Skeletal muscle tissue (tissue), 4 donors: ENCODE results near the gene ABI1. TPM values are rescaled to one million over a fixed set of nuclear protein-coding genes. Genes with fewer than 3 reads are reported as not detected.
"Not testable (repeated sequence)": the region's sequence is repeated elsewhere in the genome, so short reads cannot be mapped to it uniquely, and the experiment has no call there.

ENCODE experiments used
- H3K27ac ChIP-seq: one replicate; pipeline ENCODE4 v1.7.0; 2013; ENCODE audit warnings: mild to moderate bottlenecking, low read depth, low read length, inconsistent platforms
- H3K27me3 ChIP-seq, 3 donors: one replicate each; pipeline ENCODE4 v1.7.0; 2013; ENCODE audit warnings: low read length in 3 of 3; ENCODE audit not compliant: control insufficient read depth in 3 of 3, insufficient read depth in 3 of 3
- H3K36me3 ChIP-seq, 3 donors: one replicate each; pipeline ENCODE4 v1.7.0; 2013; ENCODE audit warnings: low read length in 3 of 3; ENCODE audit not compliant: control insufficient read depth in 3 of 3, insufficient read depth in 3 of 3
- H3K4me1 ChIP-seq, 3 donors: one replicate each; pipeline ENCODE4 v1.7.0; 2013; ENCODE audit warnings: low read length in 3 of 3, mild to moderate bottlenecking in 3 of 3; ENCODE audit not compliant: control insufficient read depth in 3 of 3, insufficient read depth in 3 of 3
- H3K4me3 ChIP-seq, 3 donors: one replicate each; pipeline ENCODE4 v1.7.0; 2013; ENCODE audit warnings: low read length in 3 of 3
- H3K9ac ChIP-seq, 3 donors: one replicate each; pipeline ENCODE4 v1.7.0; 2013; ENCODE audit warnings: low read length in 3 of 3, mild to moderate bottlenecking in 3 of 3, moderate library complexity in 2 of 3, low read depth in 1 of 3
- H3K9me3 ChIP-seq, 3 donors: one replicate each; pipeline ENCODE4 v1.7.0; 2013; ENCODE audit warnings: low read length in 3 of 3; ENCODE audit not compliant: control insufficient read depth in 3 of 3
- total RNA-seq: library from RNA; depleted of rRNA; stranded (reverse); fragments of >200 nt; gene quantifications from one replicate; pipeline ENCODE4 v1.2.3, GENCODE V29; 2014
- donor health status: Osteomylitis.

Gene ABI1
- total RNA-seq, 1 donor from 2014 or later: 23.0 TPM

GRCh38 chr10:26870766-26871165 lies 10.0 kb upstream of the ABI1 start:
- no peaks in the 10 kb centered on the region for H3K36me3 ChIP-seq
- H3K27ac ChIP-seq: no peak overlapping the region
- no peaks in the 10 kb centered on the region for H3K9me3 ChIP-seq
- H3K4me3 ChIP-seq: no peak overlapping the region
- no peak overlapping the region for H3K9ac ChIP-seq
- H3K4me1 ChIP-seq: no peaks in the 10 kb centered on the region
- H3K27me3 ChIP-seq: peaks cover 0 to 3% (median 2%) of the 10 kb centered on the region in 3 donors

GRCh38 chr10:26869528-26869927 lies 8.8 kb upstream of the ABI1 start:
- Histone ChIP-seq H3K27me3 (peaks cover 0 to 3% (median 2%) of the 10 kb centered on the region in 3 donors), H3K27ac (no peak overlapping the region), H3K9me3 (no peaks in the 10 kb centered on the region), H3K36me3 (no peaks in the 10 kb centered on the region), H3K9ac (no peak overlapping the region), H3K4me1 (no peaks in the 10 kb centered on the region), H3K4me3 (no peak overlapping the region)

- Histone ChIP-seq H3K27ac (no peak overlapping the region), H3K9ac (no peak overlapping the region), H3K4me1 (peaks cover 3 to 6% (median 3%) of the 10 kb centered on the region in 3 donors), H3K27me3 (peaks cover 0 to 3% (median 2%) of the 10 kb centered on the region in 3 donors), H3K9me3 (no peaks in the 10 kb centered on the region), H3K4me3 (no peak overlapping the region), H3K36me3 (no peaks in the 10 kb centered on the region)
These were observed 2.8 kb upstream of the ABI1 start for GRCh38 chr10:26863351-26864076.

GRCh38 chr10:26861205-26861998 lies 644 bp upstream of the ABI1 start:
- no peaks in the 10 kb centered on the region for H3K9me3 ChIP-seq
- H3K27ac ChIP-seq: no peak overlapping the region
- peaks cover 13 to 15% (median 15%) of the 10 kb centered on the region in 3 donors for H3K4me1 ChIP-seq
- H3K36me3 ChIP-seq: no peaks in the 10 kb centered on the region
- peak overlapping the region in 2 of 3 donors; percentile 49 to 79 for H3K4me3 ChIP-seq
- H3K27me3 ChIP-seq: no peaks in the 10 kb centered on the region
- peak overlapping the region; percentile 55 to 61 (median 59) for H3K9ac ChIP-seq

GRCh38 chr10:26860102-26860442 lies 686 bp downstream of the ABI1 start:
- H3K4me1 ChIP-seq: peaks cover 13 to 17% (median 17%) of the 10 kb centered on the region in 3 donors
- peak overlapping the region; percentile 82 to 98 (median 95) for H3K4me3 ChIP-seq
- no peaks in the 10 kb centered on the region for H3K36me3 ChIP-seq
- peak overlapping the region; percentile 88 to 90 (median 89) for H3K9ac ChIP-seq
- no peaks in the 10 kb centered on the region for H3K27me3 ChIP-seq
- peak overlapping the region; percentile 96 for H3K27ac ChIP-seq
- H3K9me3 ChIP-seq: no peaks in the 10 kb centered on the region

GRCh38 chr10:26859241-26860101 lies 1.3 kb downstream of the ABI1 start:
- peak overlapping the region; percentile 96 for H3K27ac ChIP-seq
- peaks cover 16 to 17% (median 17%) of the 10 kb centered on the region in 3 donors for H3K4me1 ChIP-seq

GRCh38 chr10:26858707-26859034 lies 2.1 kb downstream of the ABI1 start:
- H3K4me1 ChIP-seq: peaks cover 16 to 17% (median 17%) of the 10 kb centered on the region in 3 donors
- peak overlapping the region; percentile 96 for H3K27ac ChIP-seq
- H3K9me3 ChIP-seq: no peaks in the 10 kb centered on the region
- H3K9ac ChIP-seq: peak overlapping the region; percentile 88 to 90 (median 89)
- H3K4me3 ChIP-seq: peak overlapping the region; percentile 3 to 98 (median 82)
- no peaks in the 10 kb centered on the region for H3K27me3 ChIP-seq
- no peaks in the 10 kb centered on the region for H3K36me3 ChIP-seq

More at GRCh38 chr10:26859241-26860101, 1.3 kb downstream of the ABI1 start:
- no peaks in the 10 kb centered on the region for H3K27me3 ChIP-seq
- peak overlapping the region; percentile 82 to 98 (median 95) for H3K4me3 ChIP-seq
- no peaks in the 10 kb centered on the region for H3K9me3 ChIP-seq
- no peaks in the 10 kb centered on the region for H3K36me3 ChIP-seq
- peak overlapping the region; percentile 88 to 90 (median 89) for H3K9ac ChIP-seq

GRCh38 chr10:26857991-26858706 lies 2.6 kb downstream of the ABI1 start:
- peak overlapping the region; percentile 96 for H3K27ac ChIP-seq
- H3K4me3 ChIP-seq: peak overlapping the region; percentile 3 to 54 (median 23)
- no peaks in the 10 kb centered on the region for H3K27me3 ChIP-seq
- H3K9ac ChIP-seq: peak overlapping the region; percentile 88 to 90 (median 89)
- no peaks in the 10 kb centered on the region for H3K36me3 ChIP-seq
- no peaks in the 10 kb centered on the region for H3K9me3 ChIP-seq
- H3K4me1 ChIP-seq: peaks cover 16 to 17% (median 17%) of the 10 kb centered on the region in 3 donors

- H3K36me3 ChIP-seq, H3K9me3 ChIP-seq, H3K9ac ChIP-seq, H3K27ac ChIP-seq, H3K27me3 ChIP-seq: not testable (repeated sequence)
- peak overlapping the region in 1 of 3 donors; percentile 23 for H3K4me3 ChIP-seq
- H3K4me1 ChIP-seq: peaks cover 16 to 17% (median 17%) of the 10 kb centered on the region in 3 donors
These were observed 3.2 kb downstream of the ABI1 start for GRCh38 chr10:26857553-26857952.
